GM18519 (cell line): Measurements from ENCODE around the gene SPRN.

Experiments
- ATAC-seq: cut with Tn5 transposase; IDR thresholded peaks from one replicate; pipeline ENCODE4 v1.9.1; 2021; ENCODE audit warnings: mild to moderate bottlenecking, moderate library complexity; ENCODE audit not compliant: unreplicated experiment, low FRiP score

Gene SPRN

DNA sequence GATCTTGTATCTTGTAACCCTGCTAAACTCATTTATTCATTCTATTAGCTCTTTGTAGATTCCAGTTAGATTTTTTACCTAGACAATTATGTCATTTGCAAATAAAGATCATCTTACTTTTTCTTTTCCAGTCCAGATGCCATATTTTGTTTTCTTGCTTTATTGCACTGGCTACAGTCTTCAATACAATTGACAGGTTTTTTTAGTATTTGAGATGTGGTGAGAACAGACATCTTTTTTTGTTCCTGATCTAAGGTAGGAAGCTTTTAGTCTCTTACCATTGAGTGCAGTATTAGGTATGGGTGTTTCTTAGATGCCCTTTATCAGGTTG is 12.1 kb downstream of the SPRN start:
- no peak for ATAC-seq

DNA sequence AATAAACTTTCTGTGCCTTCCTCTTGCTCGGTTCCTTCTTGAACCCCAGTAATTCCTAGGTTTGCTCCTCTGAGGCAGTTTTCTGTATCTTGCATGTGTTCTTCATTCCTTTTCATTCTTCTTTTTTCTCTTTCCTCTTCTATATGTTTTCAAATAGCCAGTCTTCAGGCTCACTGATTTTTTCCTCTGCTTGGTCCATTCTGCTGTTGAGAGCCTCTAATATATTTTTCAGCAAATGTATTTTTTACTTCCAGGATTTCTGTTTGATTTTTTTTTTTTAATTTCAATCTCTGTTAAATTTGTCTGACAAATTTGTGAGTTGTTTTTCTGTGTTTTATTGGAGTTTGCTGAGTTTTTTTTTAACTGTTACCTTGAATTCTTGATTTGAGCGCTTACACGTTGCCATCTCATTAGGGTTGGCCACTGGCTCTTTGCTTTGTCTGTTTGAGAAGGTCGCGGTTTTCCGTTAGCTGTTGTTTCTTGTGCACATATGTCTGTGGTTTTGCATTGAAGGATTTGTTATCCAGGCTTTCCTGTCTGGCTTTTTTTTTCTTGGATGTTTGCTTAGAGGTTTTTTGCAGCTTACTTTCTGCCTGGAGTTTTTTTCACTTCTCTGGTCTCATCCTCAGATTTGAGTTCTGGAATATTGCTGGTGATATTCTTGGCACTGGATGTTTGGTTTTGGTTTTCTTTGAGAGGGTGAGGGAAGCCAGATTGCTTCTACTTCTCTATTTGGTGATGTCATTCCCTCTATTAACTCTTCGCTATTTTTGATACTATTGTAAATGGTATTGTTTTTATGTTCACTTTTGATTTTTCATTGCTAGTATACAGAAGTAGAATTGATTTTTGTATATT is 12.7 kb downstream of the SPRN start:
- no peak for ATAC-seq

DNA sequence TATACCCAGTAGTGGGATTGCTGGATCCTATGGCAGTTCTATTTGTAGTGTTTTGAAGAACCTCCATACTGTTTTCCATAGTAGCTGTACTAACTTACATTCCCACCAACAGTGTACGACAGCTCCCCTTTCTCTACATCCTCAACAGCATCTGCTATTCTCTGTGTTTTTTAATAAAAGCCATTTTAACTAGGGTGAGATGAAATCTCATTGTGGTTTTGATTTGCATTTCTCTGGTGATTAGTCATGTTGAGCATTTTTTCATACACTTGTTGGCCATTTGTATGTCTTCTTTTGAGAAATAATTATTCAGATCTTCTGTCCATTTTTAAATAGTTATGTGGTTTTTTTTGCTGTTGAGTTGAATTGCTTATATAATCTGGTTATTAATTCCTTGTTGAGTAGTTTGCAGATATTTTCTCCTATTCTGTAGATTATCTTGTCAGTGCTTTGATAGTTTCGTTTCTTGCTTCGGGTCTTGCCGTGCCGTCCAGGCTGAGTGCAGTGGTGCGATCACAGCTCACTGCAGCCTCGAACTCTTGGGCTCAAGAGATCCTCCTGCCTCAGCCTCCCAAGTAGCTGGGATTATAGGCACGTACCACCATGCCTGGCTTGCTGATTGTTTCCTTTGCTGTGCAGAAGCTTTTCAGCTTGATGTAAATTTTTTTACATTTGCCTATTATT is 18.4 kb downstream of the SPRN start:
- ATAC-seq: peak; percentile 40

DNA sequence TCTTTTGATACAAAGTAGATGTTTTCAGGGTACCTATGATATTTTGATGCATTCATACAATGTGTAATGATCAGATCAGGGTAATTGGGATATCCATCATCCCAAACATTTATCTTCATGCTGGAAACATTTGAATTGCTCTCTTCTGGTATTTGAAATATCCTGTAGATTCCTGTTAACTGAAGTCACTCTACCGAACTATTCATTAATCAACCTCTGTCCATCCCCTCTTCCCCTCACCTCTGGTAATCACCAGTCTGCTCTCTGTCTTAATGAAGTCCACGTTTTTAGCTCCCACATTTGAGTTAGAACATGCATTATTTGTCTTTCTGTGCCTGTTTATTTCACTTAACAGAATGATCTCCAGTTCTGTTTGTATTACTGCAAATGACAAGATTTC is 19.2 kb downstream of the SPRN start:
- ATAC-seq: no peak

DNA sequence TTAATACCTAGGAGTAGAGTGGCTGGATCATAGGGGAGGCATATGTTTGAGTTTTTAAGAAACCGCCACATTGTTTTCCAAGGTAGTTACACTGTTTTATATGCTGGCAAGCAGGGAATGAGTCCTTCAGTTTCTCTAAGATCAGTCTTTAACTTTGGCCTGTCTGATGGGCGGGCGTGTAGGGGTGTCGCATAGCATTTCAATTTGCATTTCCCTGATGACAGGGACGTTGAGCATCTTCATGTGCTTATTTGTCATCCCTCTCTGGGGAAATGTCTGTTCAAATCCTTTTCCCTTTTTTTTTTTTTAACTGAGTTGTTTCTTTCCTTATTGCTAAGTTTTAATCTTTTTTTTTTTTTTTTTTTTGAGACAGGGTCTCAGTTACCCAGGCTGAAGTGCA is 20.6 kb downstream of the SPRN start:
- no peak for ATAC-seq

DNA sequence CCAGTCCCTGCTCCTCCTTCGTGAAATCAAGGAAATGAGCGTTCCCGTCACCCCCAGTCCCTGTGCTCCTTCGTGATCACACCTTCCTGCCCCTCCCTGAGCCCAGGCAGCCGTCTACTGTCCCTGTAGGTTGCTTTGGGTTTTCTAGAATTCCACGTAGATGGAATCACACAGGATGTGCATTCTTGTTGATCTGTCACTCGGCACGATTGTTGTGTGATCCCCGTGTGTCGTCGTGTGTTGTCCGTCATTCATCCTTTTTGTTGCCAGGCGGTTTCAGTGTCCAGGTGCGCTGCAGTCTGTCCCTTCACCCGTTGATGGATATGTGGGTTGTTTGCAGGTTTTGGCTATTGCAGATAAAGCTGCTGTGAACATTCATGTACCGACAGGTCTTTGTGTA is 21.1 kb downstream of the SPRN start:
- no peak for ATAC-seq

DNA sequence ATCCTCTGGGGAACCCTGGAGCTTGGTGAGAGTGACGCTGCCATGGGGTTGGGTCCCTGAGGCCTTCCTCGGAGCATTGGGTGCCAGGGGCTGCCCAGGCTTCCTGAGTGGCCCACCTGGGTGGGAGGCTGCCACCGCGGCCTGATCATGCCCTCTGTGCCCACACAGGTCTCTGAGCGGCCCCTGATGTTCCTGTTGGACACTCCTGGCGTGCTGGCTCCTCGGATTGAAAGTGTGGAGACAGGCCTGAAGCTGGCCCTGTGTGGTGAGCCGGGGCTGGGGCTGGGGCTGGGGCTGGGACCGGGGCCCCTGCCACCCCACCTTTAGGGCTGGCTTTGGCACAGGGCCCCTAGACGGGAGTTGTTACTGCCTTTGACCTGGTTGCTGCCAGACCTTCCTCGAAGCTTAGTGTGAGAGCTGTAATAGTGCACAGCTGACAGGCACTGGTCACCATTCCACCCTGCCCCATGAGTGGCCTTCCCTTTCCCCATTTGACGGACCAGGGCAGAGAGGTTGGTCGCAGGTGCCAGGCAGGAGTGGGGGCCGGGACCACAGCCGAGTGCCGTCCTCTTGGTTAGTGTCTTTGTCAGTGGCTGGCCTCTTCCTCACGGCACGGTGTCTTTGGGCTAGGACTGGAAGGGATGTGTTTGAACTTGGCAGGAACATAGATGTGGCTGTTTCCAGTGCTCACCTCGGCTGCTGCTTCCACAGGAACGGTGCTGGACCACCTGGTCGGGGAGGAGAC is 22.3 kb downstream of the SPRN start:
- no peak for ATAC-seq

DNA sequence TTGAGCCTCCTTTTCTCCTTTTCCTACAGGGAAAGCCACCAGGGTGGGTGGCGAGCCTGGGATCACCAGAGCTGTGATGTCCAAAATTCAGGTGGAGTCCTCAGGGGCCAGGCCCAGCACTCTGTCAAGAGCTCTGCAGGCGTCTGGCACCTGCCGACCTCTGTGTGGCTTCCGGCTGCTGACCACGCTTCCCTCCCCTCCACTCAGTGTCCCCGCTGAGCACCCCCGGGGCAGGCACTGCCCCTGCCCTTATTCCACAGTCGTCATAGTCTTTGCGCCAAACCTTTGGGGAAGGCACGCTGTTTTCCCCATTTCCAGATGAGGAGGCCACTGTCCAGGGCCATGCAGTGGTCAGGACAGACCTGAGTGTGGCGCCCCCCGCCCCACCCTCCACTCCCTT is 22.9 kb downstream of the SPRN start:
- ATAC-seq: no peak

DNA sequence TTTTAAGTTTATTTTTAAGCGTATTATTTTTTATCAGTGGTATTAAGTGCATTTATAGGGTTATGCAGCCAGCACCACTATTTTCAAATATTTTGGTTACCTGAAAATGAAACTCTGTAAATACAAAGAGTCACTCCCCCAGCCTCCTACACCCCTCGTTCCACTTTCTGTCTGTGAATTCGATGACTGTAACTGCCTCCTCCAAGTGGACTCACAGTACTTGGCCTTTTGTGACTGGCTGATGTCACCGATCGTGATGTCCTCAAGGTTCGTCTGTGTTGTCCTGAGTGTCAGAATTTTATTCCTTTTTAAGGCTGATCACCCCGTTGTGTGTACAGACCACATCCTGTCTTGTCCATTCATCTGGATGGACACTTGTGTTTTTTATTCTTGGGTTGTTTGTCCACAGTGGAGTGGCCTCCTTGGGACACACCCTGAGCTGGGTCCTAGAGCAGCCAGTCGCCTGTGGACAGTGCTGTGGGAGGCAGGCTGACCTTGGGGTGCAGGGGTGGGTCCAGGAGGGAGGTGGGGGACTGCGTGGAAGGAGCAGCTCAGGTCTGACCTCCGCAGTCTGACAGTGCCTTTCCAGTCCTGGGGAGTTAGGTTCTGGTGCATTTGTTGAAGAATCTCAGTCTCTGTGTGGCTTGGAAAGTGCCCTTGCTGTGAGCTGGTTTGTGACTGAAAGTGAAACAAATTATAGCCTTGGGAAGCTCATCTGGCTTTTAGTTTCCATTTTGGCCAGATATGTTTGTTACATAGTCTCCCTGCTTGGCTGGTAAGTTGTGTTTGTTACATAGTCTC is 23.6 kb downstream of the SPRN start:
- ATAC-seq: peak; percentile 68

DNA sequence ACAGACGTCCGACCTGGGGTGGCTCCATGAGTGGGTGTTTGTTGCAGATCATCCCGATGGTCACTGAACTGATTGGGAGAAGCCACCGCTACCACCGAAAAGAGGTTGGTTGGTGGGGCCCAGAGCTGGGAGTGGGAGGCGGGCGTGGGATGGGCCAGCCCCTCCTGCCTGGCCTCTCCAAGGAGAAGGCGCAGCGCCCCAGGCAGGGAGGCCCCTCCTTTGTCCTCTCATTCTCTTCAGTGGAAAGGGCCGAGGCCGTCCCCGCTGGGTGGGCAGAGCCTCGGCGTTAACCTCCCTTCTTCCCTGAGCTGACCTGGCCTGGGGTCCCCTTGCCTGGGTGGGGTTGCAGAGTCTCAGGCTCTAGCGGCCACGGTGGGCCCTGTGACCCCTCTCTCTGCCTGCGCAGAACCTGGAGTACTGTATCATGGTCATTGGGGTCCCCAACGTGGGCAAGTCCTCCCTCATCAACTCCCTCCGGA is 25.3 kb downstream of the SPRN start:
- ATAC-seq: no peak

DNA sequence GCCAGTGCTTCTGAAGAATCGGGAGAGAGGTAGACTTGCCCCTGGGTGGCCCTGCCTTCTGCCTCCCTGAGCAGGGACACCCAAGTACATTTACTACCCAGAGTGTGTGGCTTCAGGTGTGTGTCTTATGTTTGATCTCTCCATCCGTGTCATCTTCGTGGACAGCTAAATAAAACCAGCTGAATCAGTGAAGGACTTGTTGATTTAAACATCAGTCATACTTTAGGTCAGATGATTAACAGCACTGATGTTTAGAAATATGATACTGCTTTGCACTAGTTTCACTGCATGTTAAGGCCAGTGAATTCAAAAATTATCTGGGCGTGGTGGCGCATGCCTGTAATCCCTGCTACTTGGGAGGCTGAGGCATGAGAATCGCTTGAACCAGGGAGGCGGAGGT is 26.5 kb downstream of the SPRN start:
- no peak for ATAC-seq

DNA sequence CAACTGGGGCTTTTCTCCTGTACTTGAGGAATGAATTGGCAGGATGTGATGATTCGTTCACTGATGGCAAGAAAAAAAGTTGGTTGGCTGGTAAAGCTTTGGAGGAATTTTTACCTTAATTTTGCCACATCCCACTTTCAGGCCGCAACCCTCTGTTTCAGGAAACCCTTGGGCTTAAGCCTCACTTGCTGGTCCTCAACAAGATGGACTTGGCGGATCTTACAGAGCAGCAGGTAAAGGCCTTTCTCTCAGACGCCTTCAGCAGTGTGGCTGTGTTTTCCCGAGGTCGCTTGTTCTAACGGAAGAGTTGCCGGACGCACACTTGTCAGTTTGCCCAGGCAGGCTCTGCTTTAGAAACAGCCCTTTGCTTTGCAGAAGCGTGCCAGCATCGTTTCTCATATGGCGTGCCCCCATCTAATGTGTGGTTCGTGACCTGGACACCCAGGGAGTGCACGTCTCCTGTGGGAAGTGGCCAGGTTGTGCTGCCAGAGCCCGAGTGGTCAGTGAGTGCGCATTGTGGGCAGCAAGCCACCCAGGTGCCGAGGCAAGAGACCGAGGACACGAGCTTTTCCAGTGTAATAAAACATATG is 28.3 kb downstream of the SPRN start:
- ATAC-seq: no peak

DNA sequence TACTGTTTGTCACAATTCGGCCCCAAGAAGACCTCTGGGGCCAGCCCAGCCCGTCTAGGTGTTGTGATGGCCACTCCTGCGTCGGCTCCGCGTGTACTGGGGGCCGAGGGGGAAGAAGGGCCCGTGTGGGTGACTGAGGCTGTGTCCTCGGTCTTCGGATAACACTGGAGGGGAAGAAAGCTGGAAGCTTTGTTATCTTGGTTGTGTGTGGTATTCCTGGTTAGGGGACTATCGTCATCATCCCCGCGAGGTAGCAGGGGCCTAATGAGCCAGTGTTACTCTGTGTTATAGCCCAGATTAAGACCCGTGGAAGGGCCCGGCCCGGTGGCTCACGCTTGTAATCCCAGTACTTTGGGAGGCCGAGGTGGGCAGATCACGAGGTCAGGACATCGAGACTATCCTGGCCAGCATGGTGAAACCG is 29.6 kb downstream of the SPRN start:
- no peak for ATAC-seq

DNA sequence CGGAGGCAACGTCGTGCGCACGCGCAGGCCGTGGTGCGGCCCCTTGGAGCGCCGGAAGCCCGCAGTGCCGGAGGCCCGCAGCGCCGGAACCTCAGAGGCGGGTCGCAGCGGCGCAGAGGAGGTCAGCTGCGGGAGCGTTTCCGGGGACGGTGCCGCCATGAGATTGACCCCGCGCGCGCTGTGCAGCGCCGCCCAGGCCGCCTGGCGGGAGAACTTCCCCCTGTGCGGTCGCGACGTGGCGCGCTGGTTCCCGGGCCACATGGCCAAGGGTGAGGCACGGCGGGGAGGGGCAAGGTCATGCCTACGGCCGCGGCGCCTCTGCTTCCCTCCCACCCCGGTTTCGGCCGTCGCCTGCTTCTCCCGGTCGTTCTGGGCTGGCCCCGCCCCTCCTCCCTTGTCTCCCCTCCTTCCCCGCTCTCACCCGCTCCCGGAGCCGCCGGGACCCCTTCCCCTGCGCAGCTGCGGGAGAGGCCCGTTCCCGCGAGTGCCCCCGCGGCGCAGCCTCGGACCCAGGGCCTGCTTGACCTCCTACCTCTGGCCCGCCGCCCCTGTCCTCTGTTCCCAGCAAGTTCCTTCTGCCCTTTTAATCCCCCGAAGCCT is 30.3 kb downstream of the SPRN start, which contains the start of gene MTG1:
MTG1 (plus strand) TSS at position 94 of the 600 bp plus-strand sequence; CDS start at position 158, 64 bp downstream.
- ATAC-seq: peak; percentile 48

DNA sequence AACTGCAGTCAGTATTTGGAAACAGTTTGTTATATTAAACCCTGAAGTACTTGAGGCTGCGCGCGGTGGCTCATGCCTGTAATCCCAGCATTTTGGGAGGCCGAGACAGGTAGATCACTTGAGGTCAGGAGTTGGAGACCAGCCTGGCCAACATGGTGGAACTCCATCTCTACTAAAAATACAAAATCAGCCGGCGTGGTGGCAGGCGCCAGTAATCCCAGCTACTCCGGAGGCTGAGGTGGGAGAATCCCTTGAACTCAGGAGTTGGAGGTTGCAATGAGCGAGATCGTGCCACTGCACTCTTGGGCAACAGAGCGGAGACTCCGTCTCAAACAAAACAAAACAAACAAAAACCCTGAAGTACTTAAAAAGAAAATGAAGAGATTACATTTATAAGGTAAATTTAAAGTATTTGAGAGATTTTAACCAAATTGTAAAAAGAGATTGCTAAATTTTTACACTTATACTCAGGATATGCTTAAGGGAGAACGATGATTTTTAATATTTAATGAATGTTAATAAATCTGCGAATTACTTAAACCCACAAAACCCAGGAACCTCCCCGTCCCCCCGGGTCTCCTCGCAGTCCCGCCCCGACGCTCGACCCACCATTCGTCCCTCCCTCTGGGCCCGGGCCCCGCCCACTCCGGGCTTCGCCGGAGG is 30.9 kb downstream of the SPRN start:
- ATAC-seq: no peak

DNA sequence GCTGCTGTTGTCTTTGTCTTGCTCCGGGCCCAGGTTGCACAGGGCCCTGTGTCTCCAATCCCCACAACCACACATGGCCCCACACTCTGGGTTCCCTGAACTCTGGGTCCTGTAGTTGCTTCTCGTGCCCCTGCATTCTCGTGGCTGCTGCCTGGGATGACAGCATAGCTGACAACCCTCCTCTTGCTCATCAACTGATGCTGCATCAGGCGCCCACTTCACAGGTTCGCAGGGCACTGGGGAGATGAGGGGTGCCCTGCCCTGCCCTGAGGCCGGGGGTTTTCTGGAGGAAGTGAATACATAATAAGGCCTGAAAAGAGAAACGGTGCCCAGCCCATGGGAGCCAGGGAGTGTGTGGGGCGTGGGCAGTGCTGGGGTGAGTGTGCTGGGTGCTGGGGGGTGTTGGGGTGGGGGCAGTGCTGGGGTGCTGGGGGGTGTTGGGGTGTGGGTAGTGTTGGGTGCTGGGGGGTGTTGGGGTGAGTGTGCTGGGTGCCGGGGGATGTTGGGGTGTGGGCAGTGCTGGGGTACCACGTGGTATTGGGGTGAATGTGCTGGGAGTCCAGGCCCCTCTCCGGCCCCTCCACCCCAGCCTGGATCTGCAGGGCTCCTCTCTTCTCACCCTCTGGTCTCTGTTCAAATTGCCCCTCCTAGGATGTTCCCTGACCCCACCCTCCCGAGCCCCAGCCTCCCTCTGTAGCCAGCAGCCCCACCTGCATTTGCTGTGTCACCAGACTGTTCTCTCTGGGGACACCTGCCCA is 32.5 kb downstream of the SPRN start:
- no peak for ATAC-seq

DNA sequence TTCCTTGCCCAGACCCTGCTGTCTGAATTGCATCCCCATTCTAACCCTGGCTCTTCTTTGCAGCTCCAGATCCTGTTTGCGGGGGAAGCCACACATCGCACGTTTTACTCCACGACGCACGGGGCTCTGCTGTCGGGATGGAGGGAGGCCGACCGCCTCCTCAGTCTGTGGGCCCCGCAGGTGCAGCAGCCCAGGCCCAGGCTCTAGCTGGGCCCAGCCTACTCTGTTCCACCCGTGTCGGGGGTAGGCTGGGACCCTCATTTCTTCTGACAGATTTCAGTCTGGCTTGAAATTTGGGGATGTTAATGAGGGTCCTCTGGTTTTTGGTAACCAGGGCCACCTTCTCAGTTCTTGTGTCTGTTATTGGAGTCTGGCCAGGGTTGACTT is 33.2 kb downstream of the SPRN start:
- no peak for ATAC-seq

DNA sequence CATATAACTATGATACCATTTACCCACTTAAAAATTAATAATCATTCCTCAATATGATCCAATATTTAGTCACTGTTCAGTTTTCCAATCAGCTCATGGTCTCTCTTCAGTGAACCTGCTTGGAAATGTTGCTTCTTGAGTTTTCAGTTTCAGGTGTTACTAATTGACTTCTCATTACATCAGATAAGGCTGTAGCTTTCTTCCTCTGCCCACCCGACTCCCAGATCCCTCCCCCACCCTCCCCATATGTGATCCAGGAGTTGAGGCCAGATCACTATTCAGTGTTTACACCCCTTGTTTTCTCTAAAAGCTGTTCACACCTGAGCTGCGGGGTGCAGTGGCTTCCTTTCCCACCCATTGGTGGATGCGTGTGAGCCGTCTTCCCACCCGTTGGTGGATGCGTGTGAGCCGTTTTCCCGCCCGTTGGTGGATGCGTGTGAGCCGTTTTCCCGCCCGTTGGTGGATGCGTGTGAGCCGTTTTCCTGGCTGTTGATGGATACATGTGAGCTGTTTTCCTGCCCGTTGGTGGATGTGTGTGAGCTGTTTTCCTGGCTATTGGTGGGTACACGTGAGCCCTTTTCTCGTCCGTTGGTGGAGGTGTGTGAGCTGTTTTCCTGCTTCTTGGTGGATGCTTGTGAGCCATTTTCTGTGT is 33.7 kb downstream of the SPRN start:
- no peak for ATAC-seq
